GM12874 (cell line): ENCODE measurements around the gene CPZ.

Experiments
- TF ChIP-seq, protein P1 (sequence below): IDR thresholded peaks from 2 replicates; pipeline ENCODE4 v1.5.1; 2011; ENCODE audit warnings: low read depth, mild to moderate bottlenecking, control low read depth, low read length, moderate library complexity; ENCODE audit not compliant: insufficient read depth

CPZ gene

DNA sequence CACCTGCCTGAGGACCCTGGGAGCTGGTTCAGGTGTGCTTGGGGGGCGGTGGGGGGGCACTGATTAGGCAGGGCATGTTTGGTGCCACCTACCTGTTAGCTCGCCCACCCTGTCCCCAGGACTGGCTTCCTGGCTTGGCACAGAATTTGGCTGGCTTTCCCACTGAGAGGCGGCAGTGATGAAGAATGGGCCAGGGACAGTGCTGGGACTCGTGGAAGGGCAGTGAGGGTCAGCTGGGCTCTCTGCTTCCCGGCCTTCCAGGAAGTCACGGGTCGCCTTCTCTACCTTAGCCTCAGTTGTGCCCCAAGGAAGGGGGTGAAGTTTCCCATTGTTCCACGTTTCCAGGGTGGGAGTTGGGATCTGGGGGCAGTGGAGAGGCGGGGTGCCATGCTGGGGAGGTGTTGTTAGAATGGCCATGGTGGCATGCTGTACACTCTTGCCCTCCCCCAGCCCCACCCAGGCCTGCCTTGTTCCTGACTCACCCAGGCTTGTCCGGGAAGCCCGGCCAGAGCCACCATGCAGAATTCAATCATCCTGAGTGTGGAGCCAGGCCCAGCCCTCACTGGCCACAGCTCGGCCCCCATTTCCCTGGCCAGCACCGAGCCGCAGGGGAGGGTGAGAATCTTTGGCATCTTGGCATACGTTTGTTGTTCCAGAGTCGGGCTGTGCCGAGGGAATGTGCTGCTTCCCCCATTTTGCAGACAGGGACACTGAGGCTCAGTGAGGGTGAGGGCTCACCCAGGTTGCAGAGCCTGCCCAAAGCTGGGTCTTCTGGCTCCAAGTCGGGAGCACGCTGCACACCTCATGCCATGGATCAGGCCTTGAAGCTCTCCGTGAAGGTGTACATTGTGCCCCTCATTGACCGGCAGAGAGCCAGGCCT is 34.2 kb upstream of the CPZ start:
- TF ChIP-seq, protein P1, sequence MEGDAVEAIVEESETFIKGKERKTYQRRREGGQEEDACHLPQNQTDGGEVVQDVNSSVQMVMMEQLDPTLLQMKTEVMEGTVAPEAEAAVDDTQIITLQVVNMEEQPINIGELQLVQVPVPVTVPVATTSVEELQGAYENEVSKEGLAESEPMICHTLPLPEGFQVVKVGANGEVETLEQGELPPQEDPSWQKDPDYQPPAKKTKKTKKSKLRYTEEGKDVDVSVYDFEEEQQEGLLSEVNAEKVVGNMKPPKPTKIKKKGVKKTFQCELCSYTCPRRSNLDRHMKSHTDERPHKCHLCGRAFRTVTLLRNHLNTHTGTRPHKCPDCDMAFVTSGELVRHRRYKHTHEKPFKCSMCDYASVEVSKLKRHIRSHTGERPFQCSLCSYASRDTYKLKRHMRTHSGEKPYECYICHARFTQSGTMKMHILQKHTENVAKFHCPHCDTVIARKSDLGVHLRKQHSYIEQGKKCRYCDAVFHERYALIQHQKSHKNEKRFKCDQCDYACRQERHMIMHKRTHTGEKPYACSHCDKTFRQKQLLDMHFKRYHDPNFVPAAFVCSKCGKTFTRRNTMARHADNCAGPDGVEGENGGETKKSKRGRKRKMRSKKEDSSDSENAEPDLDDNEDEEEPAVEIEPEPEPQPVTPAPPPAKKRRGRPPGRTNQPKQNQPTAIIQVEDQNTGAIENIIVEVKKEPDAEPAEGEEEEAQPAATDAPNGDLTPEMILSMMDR = no peak

GRCh38 chr4:8559011-8559410 is 33.6 kb upstream of the CPZ start:
- TF ChIP-seq, protein P1 = no peak

DNA sequence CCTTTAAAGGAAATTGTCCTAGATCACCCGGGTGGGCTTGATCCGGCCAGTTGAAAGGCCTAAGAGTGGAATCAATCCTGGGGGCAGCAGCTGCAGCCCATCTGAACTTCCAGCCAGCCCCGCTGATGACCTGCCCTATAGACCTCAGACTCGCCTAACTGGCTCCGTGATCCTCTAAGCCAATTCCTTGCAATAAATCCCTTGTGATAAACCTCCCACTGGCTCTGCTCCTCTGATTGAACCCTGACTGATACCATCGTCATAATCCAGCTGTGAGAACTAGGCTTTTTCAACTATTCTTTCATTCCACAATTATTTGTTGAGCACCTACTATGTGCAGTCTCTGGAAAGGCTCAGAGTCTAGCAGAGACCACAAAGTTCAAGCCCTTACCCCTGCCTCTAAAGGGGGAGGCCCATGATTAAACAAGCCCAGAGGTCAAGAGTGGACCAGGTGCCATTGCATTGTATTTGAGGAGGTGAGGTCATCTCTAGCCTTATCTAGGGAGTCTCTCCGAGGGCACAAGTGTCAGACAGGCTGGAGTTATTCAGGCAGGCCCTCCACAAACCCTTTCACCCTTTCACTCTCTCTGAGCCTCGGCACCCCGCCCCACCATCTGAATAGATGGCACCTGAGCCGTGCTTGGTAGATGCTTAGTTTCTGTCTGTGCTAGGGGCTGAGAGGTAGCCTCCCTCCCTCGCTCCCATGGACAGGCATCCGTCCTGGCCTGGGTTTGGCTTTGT is 32.9 kb upstream of the CPZ start:
- TF ChIP-seq, protein P1 = no peak

- TF ChIP-seq, protein P1 = no peak
These were observed 32.1 kb upstream of the CPZ start for GRCh38 chr4:8560265-8561047.

- TF ChIP-seq, protein P1 = no peak
These were observed 28.0 kb upstream of the CPZ start for GRCh38 chr4:8564595-8564994.

GRCh38 chr4:8568068-8568668 is 24.4 kb upstream of the CPZ start:
- TF ChIP-seq, protein P1 = no peak
